HFFc6 (cell line): ENCODE results near the gene TTLL12. TPM values are rescaled to one million over a fixed set of nuclear protein-coding genes. Genes with fewer than 3 reads are reported as not detected.

Experiments
- DNase-seq: peaks from one replicate; pipeline ENCODE4 v3.0.0-alpha.2; 2018
- H3K27ac Mint-ChIP-seq: 2 replicates; pipeline ENCODE4 v1.8.0; 2020; ENCODE audit warnings: mild to moderate bottlenecking, mixed read lengths
- H3K27me3 Mint-ChIP-seq: 2 replicates; pipeline ENCODE4 v1.8.0; 2021; ENCODE audit warnings: mild to moderate bottlenecking, moderate library complexity, mixed read lengths; ENCODE audit not compliant: insufficient read depth
- H3K36me3 Mint-ChIP-seq: 2 replicates; pipeline ENCODE4 v1.8.0; 2021; ENCODE audit warnings: low read depth, mixed read lengths
- H3K4me1 Mint-ChIP-seq: 2 replicates; pipeline ENCODE4 v1.8.0; 2020; ENCODE audit warnings: low read depth, mixed read lengths
- H3K4me3 Mint-ChIP-seq: 2 replicates; pipeline ENCODE4 v1.8.0; 2020; ENCODE audit warnings: mild to moderate bottlenecking, moderate library complexity, mixed read lengths
- H3K9me3 Mint-ChIP-seq: 2 replicates; pipeline ENCODE4 v1.8.0; 2020; ENCODE audit warnings: mild to moderate bottlenecking, mixed read lengths
- total RNA-seq, 6 experiments: library from RNA; stranded (reverse); fragmentation: NEBNext Ultra II Directional; extraction: Animal tissue kit (Norgen Biotek cat#: 25700); gene quantifications; 2 replicates in 1 of 6; 3 replicates in 5 of 6; pipeline ENCODE4 v1.2.3, GENCODE V29; 2021
- TF ChIP-seq, protein P1 (sequence below): fragments of 200-600 bp; sonication (generic); IDR thresholded peaks from 2 replicates; pipeline ENCODE4 v1.5.0; 2021; ENCODE audit warnings: antibody characterized with exemption, mild to moderate bottlenecking

The TTLL12 gene
- total RNA-seq, 6 experiments from 2014 or later, result 33.9 to 42.4 (median 38.7) TPM

DNA sequence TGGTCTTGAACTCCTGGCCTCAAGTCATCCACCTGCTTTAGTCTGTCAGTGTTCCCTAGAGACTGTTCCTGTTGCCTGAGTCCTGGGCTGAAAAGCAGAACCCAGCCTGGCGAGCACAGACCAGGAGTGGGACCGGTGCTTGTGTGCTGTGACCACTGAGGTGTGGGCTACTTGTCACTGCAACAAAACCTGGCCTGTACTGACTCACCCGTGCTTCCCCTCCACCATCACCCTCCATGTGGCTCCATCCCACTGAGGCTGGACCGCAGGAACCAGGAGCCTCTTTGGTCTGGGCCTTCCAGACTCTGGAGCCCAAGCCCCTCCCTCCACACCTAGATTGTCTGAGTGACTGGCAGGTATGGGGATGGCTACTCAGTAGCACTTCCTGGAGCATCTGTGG is 52.4 kb downstream of the TTLL12 start:
- no peak for DNase-seq
- TF ChIP-seq, protein P1, sequence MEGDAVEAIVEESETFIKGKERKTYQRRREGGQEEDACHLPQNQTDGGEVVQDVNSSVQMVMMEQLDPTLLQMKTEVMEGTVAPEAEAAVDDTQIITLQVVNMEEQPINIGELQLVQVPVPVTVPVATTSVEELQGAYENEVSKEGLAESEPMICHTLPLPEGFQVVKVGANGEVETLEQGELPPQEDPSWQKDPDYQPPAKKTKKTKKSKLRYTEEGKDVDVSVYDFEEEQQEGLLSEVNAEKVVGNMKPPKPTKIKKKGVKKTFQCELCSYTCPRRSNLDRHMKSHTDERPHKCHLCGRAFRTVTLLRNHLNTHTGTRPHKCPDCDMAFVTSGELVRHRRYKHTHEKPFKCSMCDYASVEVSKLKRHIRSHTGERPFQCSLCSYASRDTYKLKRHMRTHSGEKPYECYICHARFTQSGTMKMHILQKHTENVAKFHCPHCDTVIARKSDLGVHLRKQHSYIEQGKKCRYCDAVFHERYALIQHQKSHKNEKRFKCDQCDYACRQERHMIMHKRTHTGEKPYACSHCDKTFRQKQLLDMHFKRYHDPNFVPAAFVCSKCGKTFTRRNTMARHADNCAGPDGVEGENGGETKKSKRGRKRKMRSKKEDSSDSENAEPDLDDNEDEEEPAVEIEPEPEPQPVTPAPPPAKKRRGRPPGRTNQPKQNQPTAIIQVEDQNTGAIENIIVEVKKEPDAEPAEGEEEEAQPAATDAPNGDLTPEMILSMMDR, result no peak
- Mint-ChIP-seq H3K9me3 (no peaks in the 10 kb centered on the region), H3K27ac (no peak overlapping the region), H3K27me3 (peaks cover 2% of the 10 kb centered on the region; the same call in 1 of the 2 replicates), H3K4me1 (no peaks in the 10 kb centered on the region), H3K36me3 (no peaks in the 10 kb centered on the region), H3K4me3 (no peak overlapping the region)

DNA sequence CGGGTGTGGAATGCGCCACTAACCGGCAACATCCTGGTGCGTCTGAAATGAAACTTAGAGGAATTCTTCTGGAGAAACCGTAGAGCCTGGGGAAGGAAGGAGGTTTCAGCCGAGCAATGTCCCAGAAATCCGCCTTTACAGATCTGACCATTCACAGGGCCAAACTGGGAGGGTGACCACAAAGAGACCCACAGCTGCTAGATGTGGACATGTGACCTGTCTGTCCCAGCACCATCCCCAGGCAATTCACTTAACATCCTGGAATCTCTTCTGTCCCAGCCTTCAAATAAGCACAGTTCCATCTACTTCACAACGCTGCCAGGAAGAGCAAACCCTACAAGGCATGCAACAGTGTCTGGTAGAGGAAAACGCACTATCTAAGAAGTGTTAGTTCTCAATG is 53.5 kb downstream of the TTLL12 start:
- no peaks in the 10 kb centered on the region for H3K36me3 Mint-ChIP-seq
- no peak overlapping the region for H3K4me3 Mint-ChIP-seq
- TF ChIP-seq, protein P1, result no peak
- H3K4me1 Mint-ChIP-seq, result no peaks in the 10 kb centered on the region
- DNase-seq, result no peak
- H3K27ac Mint-ChIP-seq, result no peak overlapping the region
- H3K27me3 Mint-ChIP-seq, result peaks cover 2% of the 10 kb centered on the region; the same call in 1 of the 2 replicates
- no peaks in the 10 kb centered on the region for H3K9me3 Mint-ChIP-seq

DNA sequence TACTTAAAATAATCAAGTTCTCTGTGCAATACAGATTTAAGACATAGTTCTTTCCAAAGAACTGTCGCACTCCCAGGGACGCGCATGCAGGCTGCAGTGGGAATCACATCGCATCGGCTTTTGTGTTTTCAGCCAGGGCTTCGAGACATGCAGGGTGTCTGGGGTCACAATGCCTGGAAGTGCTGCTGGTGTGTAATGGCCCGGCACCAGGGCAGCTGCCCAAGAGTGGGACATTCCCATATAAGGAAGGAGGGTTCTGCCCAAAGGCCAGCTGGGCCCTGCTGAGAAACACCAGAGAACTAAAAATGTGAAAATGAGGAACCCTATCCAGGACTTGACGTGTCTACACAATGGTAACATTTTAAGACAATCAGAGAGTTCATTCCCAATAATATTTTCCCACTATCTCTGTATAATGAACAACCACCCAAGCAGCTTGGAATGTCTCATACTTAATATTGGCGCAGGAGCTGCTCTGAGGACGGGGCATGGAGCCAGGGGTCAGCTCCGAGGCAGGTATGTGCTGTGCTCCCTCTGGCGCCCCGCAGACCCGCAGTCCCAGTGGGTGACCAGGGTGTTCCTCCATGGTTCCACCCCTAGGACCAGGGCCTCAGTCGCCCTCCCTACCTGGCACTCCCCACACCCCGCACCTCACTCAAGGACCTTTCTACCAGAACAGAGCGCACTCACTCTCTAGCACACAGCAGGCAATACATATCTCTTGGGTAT is 55.0 kb downstream of the TTLL12 start:
- Mint-ChIP-seq H3K9me3 (no peaks in the 10 kb centered on the region), H3K27ac (no peak overlapping the region), H3K36me3 (no peaks in the 10 kb centered on the region), H3K27me3 (peaks cover 2% of the 10 kb centered on the region; the same call in 1 of the 2 replicates), H3K4me3 (no peak overlapping the region), H3K4me1 (peaks cover 8% of the 10 kb centered on the region)
- TF ChIP-seq, protein P1, result no peak
- no peak for DNase-seq

DNA sequence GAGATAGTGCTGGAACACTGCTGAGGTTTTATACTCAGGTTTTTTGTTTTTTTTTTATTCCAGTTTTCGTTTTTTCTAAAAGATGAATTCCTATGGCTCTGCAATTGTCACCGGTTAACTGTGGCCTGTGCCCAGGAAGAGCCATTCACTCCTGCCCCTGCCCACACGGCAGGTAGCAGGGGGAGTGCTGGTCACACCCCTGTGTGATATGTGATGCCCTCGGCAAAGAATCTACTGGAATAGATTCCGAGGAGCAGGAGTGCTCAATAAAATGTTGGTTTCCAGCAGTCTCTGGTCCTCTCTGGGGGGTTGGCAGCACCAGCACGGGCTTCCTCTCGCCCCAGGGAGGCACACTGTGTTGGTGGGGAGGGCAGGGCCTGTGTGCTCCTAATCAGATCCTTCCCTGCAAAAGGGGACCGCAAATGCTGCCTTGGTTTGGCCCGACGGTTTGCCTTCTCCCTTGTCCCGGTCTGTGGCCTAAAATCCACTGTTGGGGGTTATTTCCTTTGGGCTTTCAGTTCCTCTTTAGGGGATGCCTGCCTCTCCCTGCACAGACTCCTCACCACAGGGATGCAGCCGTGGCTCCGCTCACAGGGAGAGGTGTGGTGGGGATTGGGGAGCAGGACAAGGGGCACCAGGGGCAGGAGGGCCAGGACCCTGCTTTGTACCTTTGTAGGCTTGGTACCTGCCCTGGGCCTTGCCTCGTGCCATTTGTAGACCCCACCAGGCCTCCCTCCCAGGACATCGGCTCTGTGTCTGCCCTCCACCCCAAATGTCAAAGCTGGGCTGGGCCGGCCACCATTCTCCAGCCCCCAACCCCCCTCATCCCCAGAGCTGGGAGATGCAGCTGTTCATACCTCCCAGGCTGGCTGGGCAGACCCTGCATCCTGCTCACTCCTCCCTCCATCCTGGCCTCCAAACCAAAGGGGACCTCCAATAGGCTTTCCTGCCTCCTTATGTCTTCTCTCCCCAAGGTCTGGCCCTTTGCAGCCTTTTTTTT is 57.2 kb downstream of the TTLL12 start:
- H3K4me3 Mint-ChIP-seq, result no peak overlapping the region
- DNase-seq, result no peak
- H3K4me1 Mint-ChIP-seq, result peaks cover 14% of the 10 kb centered on the region
- H3K9me3 Mint-ChIP-seq, result no peaks in the 10 kb centered on the region
- H3K27me3 Mint-ChIP-seq, result peaks cover 2% of the 10 kb centered on the region; the same call in 1 of the 2 replicates
- TF ChIP-seq, protein P1, result no peak
- H3K36me3 Mint-ChIP-seq, result no peaks in the 10 kb centered on the region
- H3K27ac Mint-ChIP-seq, result no peak overlapping the region

DNA sequence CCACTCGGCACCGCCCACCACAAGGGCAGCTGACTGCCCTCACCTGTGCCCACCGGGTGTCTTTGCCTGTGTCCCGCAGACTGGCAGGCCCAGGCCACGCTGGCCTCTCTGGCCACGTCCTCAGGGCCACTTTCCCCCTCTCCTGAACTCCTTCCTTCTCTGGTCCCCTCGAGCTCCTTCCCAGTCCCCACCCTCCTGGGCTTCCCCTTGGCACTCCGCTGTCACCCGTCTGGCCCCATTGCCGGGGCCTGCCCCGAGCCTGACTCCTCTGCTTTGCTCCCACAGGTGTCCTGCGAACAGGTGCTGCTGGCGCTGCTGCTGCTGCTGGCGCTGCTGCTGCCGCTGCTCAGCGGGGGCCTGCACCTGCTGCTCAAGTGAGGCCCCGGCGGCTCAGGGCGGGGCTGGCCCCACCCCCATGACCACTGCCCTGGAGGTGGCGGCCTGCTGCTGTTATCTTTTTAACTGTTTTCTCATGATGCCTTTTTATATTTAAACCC is 58.0 kb downstream of the TTLL12 start:
- Mint-ChIP-seq H3K36me3 (no peaks in the 10 kb centered on the region), H3K4me1 (peaks cover 14% of the 10 kb centered on the region), H3K9me3 (no peaks in the 10 kb centered on the region), H3K27me3 (peaks cover 2% of the 10 kb centered on the region), H3K4me3 (no peak overlapping the region), H3K27ac (no peak overlapping the region)
- no peak for DNase-seq
- TF ChIP-seq, protein P1, result no peak
